Astrocyte (in vitro differentiated cells and primary cell): ENCODE measurements around the gene UNC5A.

Source experiments
- CTCF ChIP-seq: IDR thresholded peaks from 2 replicates; pipeline ENCODE4 v1.5.1; 2011; ENCODE audit warnings: low read depth, mild to moderate bottlenecking, inconsistent platforms, low read length, moderate library complexity; ENCODE audit not compliant: insufficient read depth
- EZH2 ChIP-seq: IDR thresholded peaks from 2 replicates; pipeline ENCODE4 v1.6.1; 2012; ENCODE audit warnings: mild to moderate bottlenecking, low read length, inconsistent platforms; ENCODE audit not compliant: insufficient read depth

- TF ChIP-seq CTCF (no peak), EZH2 (no peak)
Measured at GRCh38 chr5:176781054-176781375, 29.3 kb upstream of the UNC5A start.
